GM12878 (cell line): ENCODE data around the gene GNPTG. TPM values are rescaled to one million over a fixed set of nuclear protein-coding genes. Genes with fewer than 3 reads are reported as not detected.

Experiments used
- CBFB ChIP-seq: IDR thresholded peaks from 2 replicates; pipeline ENCODE4 v1.6.1; 2016; ENCODE audit warnings: antibody characterized with exemption, low read depth
- CBX5 ChIP-seq: sonication (generic); IDR thresholded peaks from 2 replicates; pipeline ENCODE4 v1.6.1; 2016; ENCODE audit warnings: low read depth, moderate library complexity, mild to moderate bottlenecking, inconsistent platforms
- CHD2 ChIP-seq: IDR thresholded peaks from 2 replicates; pipeline ENCODE4 v1.6.1; 2011; ENCODE audit warnings: low read depth, low read length, improper control_type of control experiment, borderline replicate concordance
- CREB1 ChIP-seq: IDR thresholded peaks from 2 replicates; pipeline ENCODE4 v1.6.1; 2012; ENCODE audit warnings: low read depth, mild to moderate bottlenecking, inconsistent platforms
- EED ChIP-seq: sonication (generic); IDR thresholded peaks from 2 replicates; pipeline ENCODE4 v1.6.1; 2016; ENCODE audit warnings: antibody characterized with exemption, low read depth
- HDAC2 ChIP-seq: fragments of 200-600 bp; sonication (generic); IDR thresholded peaks from 2 replicates; pipeline ENCODE4 v1.6.1; 2017
- HDAC6 ChIP-seq: fragments of 200-600 bp; sonication (generic); IDR thresholded peaks from one replicate; pipeline ENCODE4 v1.8.0; 2017; ENCODE audit warnings: antibody characterized with exemption; ENCODE audit not compliant: unreplicated experiment
- IKZF2 ChIP-seq, 2 experiments: fragments of 450-650 bp; IDR thresholded peaks; 2 replicates each; pipeline ENCODE4 v1.6.1; 2017; ENCODE audit warnings: mild to moderate bottlenecking in 2 of 2, moderate library complexity in 2 of 2
- IRF4 ChIP-seq: IDR thresholded peaks from 2 replicates; pipeline ENCODE4 v1.6.1; 2011; ENCODE audit warnings: low read depth, low read length
- LARP7 ChIP-seq: fragments of 450-650 bp; IDR thresholded peaks from 2 replicates; pipeline ENCODE4 v1.6.1; 2017; ENCODE audit warnings: mild to moderate bottlenecking
- MEF2A ChIP-seq: IDR thresholded peaks from 2 replicates; pipeline ENCODE4 v1.6.1; 2011; ENCODE audit warnings: low read depth, mild to moderate bottlenecking, low read length, moderate library complexity; ENCODE audit not compliant: insufficient read depth
- MYC ChIP-seq: IDR thresholded peaks from 2 replicates; pipeline ENCODE4 v1.6.1; 2011; ENCODE audit warnings: mild to moderate bottlenecking, low read length, moderate library complexity, inconsistent platforms; ENCODE audit not compliant: insufficient read depth, insufficient replicate concordance, insufficient read length, severe bottlenecking
- NKRF ChIP-seq: fragments of 450-650 bp; conservative IDR thresholded peaks from 2 replicates; pipeline ENCODE4 v1.6.1; 2017; ENCODE audit warnings: mild to moderate bottlenecking, moderate library complexity
- NR2C1 ChIP-seq: fragments of 450-650 bp; IDR thresholded peaks from 2 replicates; pipeline ENCODE4 v1.6.1; 2017; ENCODE audit warnings: antibody characterized with exemption, mild to moderate bottlenecking, moderate library complexity
- PRDM15 ChIP-seq: fragments of 450-650 bp; formaldehyde crosslinking; IDR thresholded peaks from 2 replicates; pipeline ENCODE4 v1.4.0; 2020; ENCODE audit warnings: mild to moderate bottlenecking, moderate library complexity
- RUNX3 ChIP-seq: IDR thresholded peaks from 2 replicates; pipeline ENCODE4 v1.6.1; 2012; ENCODE audit warnings: low read length, inconsistent platforms
- SIN3A ChIP-seq: IDR thresholded peaks from 2 replicates; pipeline ENCODE4 v1.6.1; 2012; ENCODE audit warnings: low read depth, low read length, improper control_type of control experiment
- SIX5 ChIP-seq: IDR thresholded peaks from 2 replicates; pipeline ENCODE4 v1.6.1; 2011; ENCODE audit warnings: mild to moderate bottlenecking, low read depth, low read length, moderate library complexity; ENCODE audit not compliant: severe bottlenecking
- SP1 ChIP-seq: IDR thresholded peaks from one replicate; pipeline ENCODE4 v1.6.1; 2011; ENCODE audit warnings: low read depth, low read length
- STAT1 ChIP-seq: fragments of 450-650 bp; conservative IDR thresholded peaks from 2 replicates; pipeline ENCODE4 v1.6.1; 2014; ENCODE audit warnings: antibody characterized with exemption, mild to moderate bottlenecking
- SUPT20H ChIP-seq: IDR thresholded peaks from 2 replicates; pipeline ENCODE4 v1.6.1; 2011; ENCODE audit warnings: low read depth, mild to moderate bottlenecking, low read length, moderate library complexity, borderline replicate concordance; ENCODE audit not compliant: control insufficient read depth
- TBL1XR1 ChIP-seq: IDR thresholded peaks from 2 replicates; pipeline ENCODE4 v1.6.1; 2012; ENCODE audit warnings: low read depth, low read length, improper control_type of control experiment
- ZBTB11 ChIP-seq: fragments of 450-650 bp; formaldehyde crosslinking; IDR thresholded peaks from 2 replicates; pipeline ENCODE4 v1.5.0; 2022; ENCODE audit warnings: mild to moderate bottlenecking, missing genetic modification characterization
- polyA plus RNA-seq, 11 experiments: library from polyadenylated mRNA; depleted of rRNA in 4 of 11; unstranded in 6 of 11; stranded (reverse) in 5 of 11; fragments of >200 nt; fragmentation: Nextera tagmentation in 4 of 11; fragmentation: Illumina TruSeq in 1 of 11; extraction: Ambion mirVana in 4 of 11; extraction: Trizol in 1 of 11; gene quantifications; 1 replicate in 1 of 11; 2 replicates in 10 of 11; pipeline versions ENCODE4 v1.2.1 to v1.2.3, GENCODE V29; 2011 to 2016; ENCODE audit warnings: inconsistent platforms in 2 of 11, missing spikeins in 2 of 11, low read depth in 1 of 11
- total RNA-seq, 4 experiments: library from RNA; depleted of rRNA in 3 of 4; stranded (reverse); fragments of >200 nt in 3 of 4; fragmentation: Illumina TruSeq in 1 of 4; extraction: Trizol in 1 of 4; gene quantifications; 2 replicates each; pipeline versions ENCODE4 v1.2.1 to v1.2.3, GENCODE V29; 2013 to 2021

Gene GNPTG
- total and polyA plus RNA-seq, 10 of the 15 experiments (the other 5 are each of a cell fraction or from before 2014, with no cell fraction given) = 0.80 to 32.6 (median 20.9) TPM

GRCh38 chr16:1351582-1352362 lies at the start of gene GNPTG, which contains the start of gene TSR3 (continued):
- TF ChIP-seq ZBTB11 (CRISPR knock-in tag) (peak; percentile 79), STAT1 (peak; percentile 89), SIN3A (peak; percentile 98), PRDM15 (CRISPR knock-in tag) (peak; percentile 94), EED (no peak), IRF4 (no peak), NR2C1 (peak; percentile 79), CBFB (no peak), SP1 (peak; percentile 74), SUPT20H (no peak), HDAC6 (peak; percentile 27), MEF2A (peak; percentile 77), HDAC2 (peak; percentile 98), NKRF (peak; percentile 98), SIX5 (peak; percentile 60), TBL1XR1 (peak; percentile 92; the same call in 1 of the 2 replicates), LARP7 (no peak; the same call in 1 of the 2 replicates), IKZF2 (IDR thresholded peaks at IDR 0.05) (no peak), CBX5 (no peak), CHD2 (no peak; the same call in 1 of the 2 replicates), MYC (no peak), CREB1 (peak; percentile 78; the same call in 1 of the 2 replicates), RUNX3 (peak; percentile 79)
